Stomach (tissue), 9 donors: Measurements from ENCODE around the gene ARL15. TPM values are rescaled to one million over a fixed set of nuclear protein-coding genes. Genes with fewer than 3 reads are reported as not detected.

Experiments
- DNase-seq, 2 donors: peaks; one replicate each; pipeline versions ENCODE4 v3.0.0 to v3.0.0-alpha.2; 2013 to 2019
- H3K27ac ChIP-seq, 5 donors: fragments of 200-600 bp in 4 of 5; sonication (generic) in 4 of 5; one replicate each; pipeline ENCODE4 v1.5.1; 2013 to 2019; ENCODE audit warnings: mild to moderate bottlenecking in 1 of 5, moderate library complexity in 1 of 5
- H3K27me3 ChIP-seq, 3 donors: fragments of 200-600 bp; sonication (generic); one replicate each; pipeline ENCODE4 v1.5.1; 2017 to 2019; ENCODE audit warnings: mixed run types in 1 of 3
- H3K36me3 ChIP-seq, 4 donors: fragments of 200-600 bp; sonication (generic); 1 replicate in 3 of 4; 2 replicates in 1 of 4; pipeline ENCODE4 v1.5.1; 2016 to 2019
- H3K4me1 ChIP-seq, 4 donors: fragments of 200-600 bp; sonication (generic); one replicate each; pipeline ENCODE4 v1.5.1; 2016 to 2019
- H3K4me3 ChIP-seq, 4 donors: fragments of 200-600 bp; sonication (generic) in 3 of 4; one replicate each; pipeline ENCODE4 v1.5.1; 2016 to 2019; ENCODE audit warnings: mild to moderate bottlenecking in 1 of 4
- H3K9me3 ChIP-seq, 4 donors: fragments of 200-600 bp; sonication (generic); one replicate each; pipeline ENCODE4 v1.5.1; 2016 to 2019
- CTCF ChIP-seq, 7 experiments: fragments of 450-650 bp in 4 of 7; fragments of 200-600 bp in 3 of 7; sonication (generic) in 3 of 7; IDR thresholded peaks; one replicate each; pipeline ENCODE4 v1.5.1; 2016 to 2019; ENCODE audit warnings: antibody characterized with exemption in 7 of 7, control low read depth in 2 of 7, mild to moderate bottlenecking in 1 of 7
- EP300 ChIP-seq: sonication (generic); formaldehyde crosslinking; IDR thresholded peaks from one replicate; pipeline ENCODE4 v1.6.1; 2017; ENCODE audit warnings: antibody characterized with exemption
- POLR2A ChIP-seq, 4 donors: fragments of 450-650 bp; IDR thresholded peaks; one replicate each; pipeline ENCODE4 v1.6.1; 2016; ENCODE audit warnings: antibody characterized with exemption in 4 of 4, control low read depth in 2 of 4, mild to moderate bottlenecking in 1 of 4, moderate library complexity in 1 of 4
- POLR2AphosphoS5 ChIP-seq, 3 donors: sonication (generic); formaldehyde crosslinking; IDR thresholded peaks; one replicate each; pipeline ENCODE4 v1.6.1; 2016; ENCODE audit warnings: antibody characterized with exemption in 3 of 3
- WGBS, 5 donors: extraction: QIAGEN DNeasy Blood & Tissue Kit in 3 of 5; methylation state at CpG; one replicate each; pipeline versions ENCODE4 v1.1.5 to v1.1.7; 2013 to 2018; 5-methylcytosine and 5-hydroxymethylcytosine counted together
- intact Hi-C: fragments of 100-400 bp; cut with DNase I; formaldehyde crosslinking; loops from one replicate; pipeline ENCODE4 v1.15.1; 2023; ENCODE audit warnings: low total_unique reads
- polyA plus RNA-seq, 3 donors: library from polyadenylated mRNA; stranded (reverse); fragments of 200-250 nt; gene quantifications; one replicate each; pipeline ENCODE4 v1.2.3, GENCODE V29; 2013
- total RNA-seq, 5 donors: library from RNA; depleted of rRNA; stranded (reverse); fragments of >200 nt; gene quantifications; one replicate each; pipeline versions ENCODE4 v1.1.0 to v1.2.3, GENCODE V29; 2014 to 2016
- donor health status: healthy with polysubstance abuse.
- donor health status: Bipolar disorder and iron deficiency.
- donor health status: healthy.

Gene ARL15
- total and polyA plus RNA-seq, 8 donors = 1.7 to 72.7 (median 12.6) TPM

GRCh38 chr5:54140247-54140840, 170.0 kb downstream of the ARL15 start:
- 85 to 93% (median 90%) methylated on average over 2 of the region's 2 CpGs for WGBS, 5 donors
- Histone ChIP-seq H3K4me1 (peaks cover 0 to 8% (median 0%) of the 10 kb centered on the region in 4 donors), H3K27me3 (no peaks in the 10 kb centered on the region), H3K4me3 (no peak overlapping the region), H3K9me3 (no peaks in the 10 kb centered on the region), H3K36me3 (no peaks in the 10 kb centered on the region), H3K27ac (no peak overlapping the region)
- TF ChIP-seq CTCF (IDR thresholded peaks at IDR 0.05) = no peak
- TF ChIP-seq POLR2AphosphoS5 (IDR thresholded peaks at IDR 0.05) = no peak
- no peak for TF ChIP-seq EP300
- no peak for TF ChIP-seq POLR2A (IDR thresholded peaks at IDR 0.05)
- intact Hi-C loops = no loop called here
- DNase-seq = no peak

- Histone ChIP-seq H3K27ac (no peak overlapping the region), H3K9me3 (no peaks in the 10 kb centered on the region), H3K27me3 (no peaks in the 10 kb centered on the region), H3K4me3 (no peak overlapping the region), H3K4me1 (peaks cover 0 to 8% (median 0%) of the 10 kb centered on the region in 4 donors), H3K36me3 (no peaks in the 10 kb centered on the region)
- TF ChIP-seq POLR2A (IDR thresholded peaks at IDR 0.05) (no peak), POLR2AphosphoS5 (IDR thresholded peaks at IDR 0.05) (no peak), CTCF (IDR thresholded peaks at IDR 0.05) (no peak), EP300 (no peak)
- peak in 1 of 2 donors; percentile 46 for DNase-seq
- 79 to 89% (median 88%) methylated on average over 5 of the region's 5 CpGs for WGBS, 5 donors
- intact Hi-C loops = no loop called here
These were observed 173.6 kb downstream of the ARL15 start for GRCh38 chr5:54136516-54137440.

- H3K4me3 ChIP-seq = no peak overlapping the region
- H3K27ac ChIP-seq = no peak overlapping the region
- no peak for DNase-seq
- intact Hi-C loops = no loop called here
- no peaks in the 10 kb centered on the region for H3K36me3 ChIP-seq
- H3K4me1 ChIP-seq = peaks cover 0 to 8% (median 0%) of the 10 kb centered on the region in 4 donors
- TF ChIP-seq POLR2A (IDR thresholded peaks at IDR 0.05) = no peak
- no peak for TF ChIP-seq POLR2AphosphoS5 (IDR thresholded peaks at IDR 0.05)
- TF ChIP-seq CTCF (IDR thresholded peaks at IDR 0.05) = no peak
- TF ChIP-seq EP300 = no peak
- H3K27me3 ChIP-seq = no peaks in the 10 kb centered on the region
- WGBS, 5 donors = 62 to 88% (median 67%) methylated on average over 2 of the region's 2 CpGs
- no peaks in the 10 kb centered on the region for H3K9me3 ChIP-seq
These were observed 175.3 kb downstream of the ARL15 start for GRCh38 chr5:54135042-54135441.

GRCh38 chr5:54133917-54134316, 176.5 kb downstream of the ARL15 start:
- intact Hi-C loops = no loop called here

More at GRCh38 chr5:54133917-54134316, 176.5 kb downstream of the ARL15 start:
- Histone ChIP-seq H3K36me3 (no peaks in the 10 kb centered on the region), H3K27ac (no peak overlapping the region), H3K4me3 (no peak overlapping the region), H3K4me1 (peaks cover 0 to 8% (median 0%) of the 10 kb centered on the region in 4 donors), H3K9me3 (no peaks in the 10 kb centered on the region), H3K27me3 (no peaks in the 10 kb centered on the region)
- TF ChIP-seq EP300 = no peak
- no peak for TF ChIP-seq POLR2AphosphoS5 (IDR thresholded peaks at IDR 0.05)
- no peak for TF ChIP-seq POLR2A (IDR thresholded peaks at IDR 0.05)
- TF ChIP-seq CTCF (IDR thresholded peaks at IDR 0.05) = no peak
- DNase-seq = no peak
